Activated T-cell treated with anti-CD3 and anti-CD28 coated beads, Interleukin-2, amount 50 U/mL, for 48 hours (primary cell): ENCODE results near the gene ITPR1.

Experiments used
- DNase-seq, 2 experiments: peaks; one replicate each; pipeline ENCODE4 v3.0.0-alpha.2; 2020

The ITPR1 gene

GRCh38 chr3:4655145-4656045 lies 162.2 kb downstream of the ITPR1 start:
- no peak for DNase-seq

GRCh38 chr3:4656059-4656458 lies 162.9 kb downstream of the ITPR1 start:
- no peak for DNase-seq

GRCh38 chr3:4656626-4657328 lies 163.6 kb downstream of the ITPR1 start:
- DNase-seq: no peak

GRCh38 chr3:4660936-4661335 lies 167.8 kb downstream of the ITPR1 start:
- no peak for DNase-seq

GRCh38 chr3:4664412-4664811 lies 171.3 kb downstream of the ITPR1 start:
- no peak for DNase-seq

GRCh38 chr3:4665197-4665596 lies 172.0 kb downstream of the ITPR1 start:
- DNase-seq: no peak

- no peak for DNase-seq
Measured at GRCh38 chr3:4666071-4666470, 172.9 kb downstream of the ITPR1 start.

- no peak for DNase-seq
Measured at GRCh38 chr3:4670352-4670751, 177.2 kb downstream of the ITPR1 start.

- no peak for DNase-seq
Measured at GRCh38 chr3:4672725-4673275, 179.7 kb downstream of the ITPR1 start.

GRCh38 chr3:4674216-4674615 lies 181.1 kb downstream of the ITPR1 start:
- DNase-seq: no peak

GRCh38 chr3:4675704-4676103 lies 182.6 kb downstream of the ITPR1 start:
- no peak for DNase-seq

GRCh38 chr3:4678320-4678719 lies 185.2 kb downstream of the ITPR1 start:
- DNase-seq: no peak

GRCh38 chr3:4680227-4680691 lies 187.1 kb downstream of the ITPR1 start:
- no peak for DNase-seq

- DNase-seq: no peak
Measured at GRCh38 chr3:4680871-4681300, 187.7 kb downstream of the ITPR1 start.

- no peak for DNase-seq
Measured at GRCh38 chr3:4681301-4681700, 188.2 kb downstream of the ITPR1 start.

GRCh38 chr3:4684117-4684516 lies 191.0 kb downstream of the ITPR1 start:
- no peak for DNase-seq

- DNase-seq: no peak
Measured at GRCh38 chr3:4684976-4685375, 191.8 kb downstream of the ITPR1 start.

- no peak for DNase-seq
Measured at GRCh38 chr3:4685673-4686345, 192.7 kb downstream of the ITPR1 start.

GRCh38 chr3:4686619-4687018 lies 193.5 kb downstream of the ITPR1 start:
- DNase-seq: no peak

- no peak for DNase-seq
Measured at GRCh38 chr3:4687167-4687566, 194.0 kb downstream of the ITPR1 start.

GRCh38 chr3:4687596-4687995 lies 194.4 kb downstream of the ITPR1 start:
- DNase-seq: no peak

GRCh38 chr3:4688411-4688810 lies 195.3 kb downstream of the ITPR1 start:
- DNase-seq: no peak

- no peak for DNase-seq
Measured at GRCh38 chr3:4689021-4689420, 195.9 kb downstream of the ITPR1 start.
